ENCODE results near the gene DESI1. TPM values are rescaled to one million over a fixed set of nuclear protein-coding genes. Genes with fewer than 3 reads are reported as not detected.
A peak's percentile ranks its signal among the peaks of the same experiment; 100 is the strongest.
"Not testable (repeated sequence)": the region's sequence is repeated elsewhere in the genome, so short reads cannot be mapped to it uniquely, and the experiment has no call there.

Gene DESI1
- total RNA-seq, 1 donor from 2014 or later, result 15.0 TPM

GRCh38 chr22:41561788-41562187 lies 59.1 kb downstream of the DESI1 start:
- DNase-seq (ENCODE audit: low read depth in 2 of 2), result no peak

- DNase-seq (ENCODE audit: low read depth in 2 of 2), result no peak
These were observed 59.5 kb downstream of the DESI1 start for GRCh38 chr22:41561335-41561734.

GRCh38 chr22:41560095-41560471 lies 60.8 kb downstream of the DESI1 start:
- no peak for DNase-seq (ENCODE audit: low read depth in 2 of 2)

GRCh38 chr22:41558241-41558630 lies 62.6 kb downstream of the DESI1 start:
- DNase-seq (ENCODE audit: low read depth in 2 of 2), result not testable (repeated sequence)

GRCh38 chr22:41557401-41558240 lies 63.2 kb downstream of the DESI1 start:
- peak in 1 of 2 donors; percentile 56 for DNase-seq (ENCODE audit: low read depth in 2 of 2)

GRCh38 chr22:41556561-41556960 lies 64.3 kb downstream of the DESI1 start:
- no peak for DNase-seq (ENCODE audit: low read depth in 2 of 2)

GRCh38 chr22:41555325-41555982 lies 65.4 kb downstream of the DESI1 start:
- DNase-seq (ENCODE audit: low read depth in 2 of 2), result no peak

GRCh38 chr22:41551877-41552582 lies 68.8 kb downstream of the DESI1 start:
- no peak for DNase-seq (ENCODE audit: low read depth in 2 of 2)

- DNase-seq (ENCODE audit: low read depth in 2 of 2), result no peak
These were observed 69.8 kb downstream of the DESI1 start for GRCh38 chr22:41550952-41551491.

GRCh38 chr22:41548830-41549211 lies 72.0 kb downstream of the DESI1 start:
- no peak for DNase-seq (ENCODE audit: low read depth in 2 of 2)

Other genes with a start within 250 kb of the DESI1 start
- gene TEF, start 239.1 kb downstream of the DESI1 start, total RNA-seq, result 3.0 and 4.2 TPM in 2 replicates
- 11.3 and 17.7 TPM in 2 replicates for gene TOB2, start 174.2 kb downstream of the DESI1 start, total RNA-seq
- gene PHF5A, start 152.4 kb downstream of the DESI1 start, total RNA-seq, result 62.8 and 68.0 TPM in 2 replicates
- 66.5 and 93.9 TPM in 2 replicates for gene ACO2, start 151.9 kb downstream of the DESI1 start, total RNA-seq
- 11.8 and 14.4 TPM in 2 replicates for gene POLR3H, start 76.6 kb downstream of the DESI1 start, total RNA-seq
- gene CSDC2, start 60.0 kb downstream of the DESI1 start, total RNA-seq, result not detected in 2 replicates
- gene PMM1, start 31.2 kb downstream of the DESI1 start, total RNA-seq, result 2.2 and 3.2 TPM in 2 replicates
- 286 and 375 TPM in 2 replicates for gene XRCC6, start 252 bp upstream of the DESI1 start, total RNA-seq
- gene SNU13, start 67.8 kb upstream of the DESI1 start, total RNA-seq, result 67.3 and 89.5 TPM in 2 replicates
- gene MEI1, start 78.5 kb upstream of the DESI1 start, total RNA-seq, result 2.3 and 3.7 TPM in 2 replicates
- gene CCDC134, start 179.6 kb upstream of the DESI1 start, total RNA-seq, result 3.7 and 4.2 TPM in 2 replicates
- 41.0 and 68.7 TPM in 2 replicates for gene SREBF2, start 212.1 kb upstream of the DESI1 start, total RNA-seq